OCI-LY3 (cell line): ENCODE data around the gene RFX3.

ENCODE experiments used
- CTCF ChIP-seq: fragments of 200-600, 300-600 bp; sonication (generic); IDR thresholded peaks from 2 replicates; pipeline ENCODE4 v1.5.1; 2014; ENCODE audit warnings: antibody characterized with exemption, low read length, low read depth
- EZH2phosphoT487 ChIP-seq: fragments of 200-600 bp; shearing (Covaris generic); IDR thresholded peaks from 2 replicates; pipeline ENCODE4 v1.6.1; 2018; ENCODE audit warnings: antibody characterized with exemption, mixed run types, low read depth

- no peak for TF ChIP-seq CTCF
- TF ChIP-seq EZH2phosphoT487 = no peak
Observed at GRCh38 chr9:3250741-3251140, 275.1 kb downstream of the RFX3 start.
